ENCODE data around the gene DCPS. TPM values are rescaled to one million over a fixed set of nuclear protein-coding genes. Genes with fewer than 3 reads are reported as not detected.

DCPS gene
- total RNA-seq, 3 donors from 2014 or later = 8.8 to 11.7 (median 9.6) TPM

DNA sequence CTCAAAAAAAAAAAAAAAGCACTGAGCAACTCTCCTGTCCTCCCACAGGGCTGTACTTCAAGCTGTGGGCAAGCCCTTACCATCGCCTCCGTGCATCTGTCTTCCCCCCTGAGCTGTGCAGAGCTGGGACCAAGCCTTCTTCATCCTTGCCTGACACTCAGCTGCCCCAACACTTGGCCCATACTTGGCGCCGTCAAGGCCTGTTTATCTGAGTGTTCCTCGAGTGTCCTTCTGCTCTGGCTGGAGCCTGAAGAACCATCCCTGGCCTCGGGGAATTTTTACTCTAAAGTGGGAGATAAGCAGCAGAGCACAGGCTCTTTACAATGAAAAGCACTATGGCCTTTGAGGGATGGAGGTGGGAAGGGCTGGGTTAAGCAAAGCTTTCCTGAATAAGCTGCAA lies 22.6 kb upstream of the DCPS start:
- H3K4me1 ChIP-seq = no peaks in the 10 kb centered on the region
- H3K9me3 ChIP-seq = no peaks in the 10 kb centered on the region
- intact Hi-C loops (cut with DNase I; ENCODE audit: low total_unique reads) = no loop called here
- TF ChIP-seq POLR2A (IDR thresholded peaks at IDR 0.05) (no peak), POLR2AphosphoS5 (IDR thresholded peaks at IDR 0.05) (no peak)
- TF ChIP-seq, protein P1, sequence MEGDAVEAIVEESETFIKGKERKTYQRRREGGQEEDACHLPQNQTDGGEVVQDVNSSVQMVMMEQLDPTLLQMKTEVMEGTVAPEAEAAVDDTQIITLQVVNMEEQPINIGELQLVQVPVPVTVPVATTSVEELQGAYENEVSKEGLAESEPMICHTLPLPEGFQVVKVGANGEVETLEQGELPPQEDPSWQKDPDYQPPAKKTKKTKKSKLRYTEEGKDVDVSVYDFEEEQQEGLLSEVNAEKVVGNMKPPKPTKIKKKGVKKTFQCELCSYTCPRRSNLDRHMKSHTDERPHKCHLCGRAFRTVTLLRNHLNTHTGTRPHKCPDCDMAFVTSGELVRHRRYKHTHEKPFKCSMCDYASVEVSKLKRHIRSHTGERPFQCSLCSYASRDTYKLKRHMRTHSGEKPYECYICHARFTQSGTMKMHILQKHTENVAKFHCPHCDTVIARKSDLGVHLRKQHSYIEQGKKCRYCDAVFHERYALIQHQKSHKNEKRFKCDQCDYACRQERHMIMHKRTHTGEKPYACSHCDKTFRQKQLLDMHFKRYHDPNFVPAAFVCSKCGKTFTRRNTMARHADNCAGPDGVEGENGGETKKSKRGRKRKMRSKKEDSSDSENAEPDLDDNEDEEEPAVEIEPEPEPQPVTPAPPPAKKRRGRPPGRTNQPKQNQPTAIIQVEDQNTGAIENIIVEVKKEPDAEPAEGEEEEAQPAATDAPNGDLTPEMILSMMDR (IDR thresholded peaks at IDR 0.05) = no peak
- no peak for DNase-seq (ENCODE audit: low spot score in 2 of 2)
- no peak overlapping the region for H3K27ac ChIP-seq
- no peak overlapping the region for H3K4me3 ChIP-seq
- H3K36me3 ChIP-seq = no peaks in the 10 kb centered on the region
- no peaks in the 10 kb centered on the region for H3K27me3 ChIP-seq

DNA sequence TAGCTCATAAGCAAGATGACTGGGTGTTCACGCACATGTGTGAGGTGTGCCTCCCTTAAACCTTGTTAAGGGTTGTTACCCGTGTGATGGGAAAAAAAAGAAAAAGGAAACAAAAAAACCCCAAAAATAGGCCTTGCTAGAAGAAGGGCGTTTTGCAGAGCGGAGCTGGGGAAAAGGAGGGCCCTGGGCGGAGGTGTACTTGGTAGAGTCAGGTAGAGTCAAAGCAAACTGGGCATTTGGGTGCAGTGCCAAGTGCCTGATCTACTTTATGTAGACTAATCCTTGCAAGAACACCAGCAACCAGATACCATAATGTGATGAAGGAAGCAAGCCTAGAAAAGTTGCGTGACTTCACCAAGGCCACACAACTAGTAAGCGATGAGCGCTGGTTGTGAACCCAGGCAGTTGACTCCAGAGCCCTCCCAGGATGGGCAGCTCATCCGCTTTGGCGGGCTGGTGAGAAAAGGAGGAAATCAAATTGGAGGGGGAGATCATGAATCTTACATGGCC lies 22.1 kb upstream of the DCPS start:
- no peaks in the 10 kb centered on the region for H3K9me3 ChIP-seq
- intact Hi-C loops (cut with DNase I; ENCODE audit: low total_unique reads) = no loop called here
- H3K4me3 ChIP-seq = peak overlapping the region in 2 of 3 donors; percentile 82 to 84
- no peaks in the 10 kb centered on the region for H3K4me1 ChIP-seq
- no peak for DNase-seq (ENCODE audit: low spot score in 2 of 2)
- H3K27ac ChIP-seq = peak overlapping the region; percentile 95 to 97
- no peaks in the 10 kb centered on the region for H3K36me3 ChIP-seq
- no peaks in the 10 kb centered on the region for H3K27me3 ChIP-seq
- no peak for TF ChIP-seq POLR2AphosphoS5 (IDR thresholded peaks at IDR 0.05)
- TF ChIP-seq, protein P1 (IDR thresholded peaks at IDR 0.05) = no peak
- TF ChIP-seq POLR2A (IDR thresholded peaks at IDR 0.05) = no peak

DNA sequence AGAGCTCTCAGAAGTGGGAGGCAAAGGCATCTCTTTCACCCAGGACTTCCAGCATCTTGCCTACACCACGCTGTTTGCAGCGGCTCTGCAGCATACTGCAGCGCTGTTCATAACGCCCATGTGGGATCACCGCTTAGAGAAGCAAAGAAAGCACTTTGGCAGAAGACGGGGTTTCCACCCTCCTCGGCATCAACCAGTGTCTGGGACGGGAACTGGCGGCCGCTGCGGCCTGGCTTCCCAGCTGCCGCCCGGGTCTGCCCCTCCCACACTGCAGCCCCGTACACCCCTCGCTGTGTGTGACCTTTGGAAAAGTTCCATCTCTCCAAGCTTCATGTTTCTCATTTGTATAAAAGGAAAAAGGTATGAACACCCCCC lies 21.5 kb upstream of the DCPS start:
- Histone ChIP-seq H3K9me3 (no peaks in the 10 kb centered on the region), H3K36me3 (no peaks in the 10 kb centered on the region), H3K4me3 (peak overlapping the region; percentile 57 to 84 (median 82)), H3K4me1 (no peaks in the 10 kb centered on the region), H3K27ac (peak overlapping the region; percentile 95 to 97), H3K27me3 (no peaks in the 10 kb centered on the region)
- TF ChIP-seq POLR2A (IDR thresholded peaks at IDR 0.05) (no peak), POLR2AphosphoS5 (IDR thresholded peaks at IDR 0.05) (no peak)
- TF ChIP-seq, protein P1 (IDR thresholded peaks at IDR 0.05) = no peak
- intact Hi-C loops (cut with DNase I; ENCODE audit: low total_unique reads) = no loop called here
- no peak for DNase-seq (ENCODE audit: low spot score in 2 of 2)

DNA sequence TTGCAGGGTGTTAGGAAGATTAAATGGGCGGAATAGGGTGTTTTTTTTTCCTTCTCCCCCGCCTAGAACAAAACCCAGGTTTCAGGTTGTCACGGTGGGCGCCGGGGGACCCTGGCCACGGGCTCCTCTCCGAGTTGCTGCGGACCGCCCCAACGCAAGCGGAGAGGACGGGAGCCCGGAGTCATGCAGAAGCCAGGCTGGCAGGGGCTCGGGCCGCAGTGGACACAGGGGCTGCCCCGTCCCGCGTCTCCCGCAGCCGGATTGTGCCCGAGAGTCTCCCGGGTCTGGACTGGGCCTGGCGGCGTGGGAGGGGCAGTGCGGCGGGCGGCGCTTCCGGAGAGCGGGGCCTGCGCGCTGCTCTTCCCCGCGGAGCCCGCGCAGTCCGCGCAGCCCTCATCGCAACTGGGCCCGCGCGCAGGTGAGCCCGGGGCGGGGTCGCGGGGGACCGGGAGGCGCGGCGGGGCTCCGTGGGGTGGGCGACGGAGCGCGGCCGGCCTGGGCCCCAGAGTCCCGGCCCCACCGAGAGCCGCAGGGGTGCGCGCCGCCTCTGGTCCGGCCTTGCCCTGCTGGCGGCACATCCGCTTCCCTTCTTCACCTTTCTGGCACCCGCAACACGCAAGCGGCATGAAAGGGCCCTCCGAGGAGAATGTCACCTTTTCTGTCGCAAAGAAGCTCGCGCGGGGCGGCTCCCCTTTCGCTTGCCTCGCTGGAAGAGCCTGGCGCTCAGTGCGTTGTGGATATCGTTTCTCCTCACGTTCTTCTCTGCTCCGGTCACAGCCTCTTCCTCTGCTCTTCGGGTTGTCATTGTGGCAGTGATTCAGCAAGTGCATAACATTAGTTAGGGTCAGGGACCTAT lies 20.9 kb upstream of the DCPS start, which contains the start of gene TIRAP:
TIRAP (plus strand) TSS at position 358 of the 856 bp plus-strand sequence. CDS start 7,802 bp downstream, outside the sequence.
- peak; percentile 40 to 73 for DNase-seq (ENCODE audit: low spot score in 2 of 2)

More for the DNA sequence above, 20.9 kb upstream of the DCPS start, which contains the start of gene TIRAP:
- intact Hi-C loops (cut with DNase I; ENCODE audit: low total_unique reads) = no loop called here
- Histone ChIP-seq H3K27ac (peak within 1 kb of the TSS; percentile 95 to 97), H3K4me3 (peak within 1 kb of the TSS; percentile 57 to 84 (median 82)), H3K4me1 (no peaks in the 10 kb centered on the region), H3K27me3 (no peaks in the 10 kb centered on the region), H3K9me3 (no peaks in the 10 kb centered on the region), H3K36me3 (no peaks in the 10 kb centered on the region)
- TF ChIP-seq, protein P1 (IDR thresholded peaks at IDR 0.05) = no peak
- TF ChIP-seq POLR2AphosphoS5 (IDR thresholded peaks at IDR 0.05) = peak in 1 of 3 donors; percentile 14
- no peak for TF ChIP-seq POLR2A (IDR thresholded peaks at IDR 0.05)
